OCI-LY7 (cell line): ENCODE measurements around the gene LTV1. TPM values are rescaled to one million over a fixed set of nuclear protein-coding genes. Genes with fewer than 3 reads are reported as not detected.

Experiments used
- BruUV-seq: library from RNA; stranded (reverse); fragments of 400-500 nt; replicated peaks from 2 replicates; lab custom pipeline; 2021; lab: Mats Ljungman, UMichigan
- CTCF ChIA-PET: fragments of 300-600 bp; sonication (Branson Sonifier 250); formaldehyde crosslinking; loops from one replicate; lab custom pipeline; 2022; ENCODE audit warnings: antibody characterized with exemption; ENCODE audit not compliant: unreplicated experiment; lab: Charles Lee
- POLR2A ChIA-PET: fragments of 300-600 bp; sonication (Branson Sonifier 250); formaldehyde crosslinking; loops from one replicate; lab custom pipeline; 2022; ENCODE audit warnings: antibody characterized with exemption; lab: Charles Lee
- DNase-seq: peaks from one replicate; pipeline ENCODE4 v3.0.0-alpha.2; 2015; ENCODE audit warnings: low spot score
- H2AFZ ChIP-seq: fragments of 200-600 bp; sonication (generic), shearing (Covaris generic); 2 replicates; pipeline ENCODE4 v1.6.1; 2014; ENCODE audit warnings: mild to moderate bottlenecking, antibody characterized with exemption, low read length, moderate library complexity
- H3K27ac ChIP-seq: fragments of 200-600 bp; sonication (generic); 2 replicates; pipeline ENCODE4 v1.5.1; 2014; ENCODE audit warnings: mixed run types, low read depth, mild to moderate bottlenecking, moderate library complexity, low read length, inconsistent platforms; ENCODE audit not compliant: poor library complexity, severe bottlenecking
- H3K36me3 ChIP-seq: fragments of 200-600 bp; sonication (generic); 2 replicates; pipeline ENCODE4 v1.6.1; 2014; ENCODE audit warnings: mild to moderate bottlenecking, antibody characterized with exemption, low read length, moderate library complexity, mixed read lengths; ENCODE audit not compliant: insufficient read depth
- H3K4me1 ChIP-seq: fragments of 200-600 bp; sonication (generic); 2 replicates; pipeline ENCODE4 v1.5.1; 2014; ENCODE audit warnings: mild to moderate bottlenecking, low read length; ENCODE audit not compliant: insufficient read depth, poor library complexity, severe bottlenecking
- H3K4me2 ChIP-seq: fragments of 200-600 bp; sonication (generic); 2 replicates; pipeline ENCODE4 v1.6.1; 2014; ENCODE audit warnings: mild to moderate bottlenecking, low read length
- H3K4me3 ChIP-seq: fragments of 200-600 bp; sonication (generic); 2 replicates; pipeline ENCODE4 v1.5.1; 2014; ENCODE audit warnings: mild to moderate bottlenecking, low read depth, low read length; ENCODE audit not compliant: poor library complexity, severe bottlenecking
- H3K79me2 ChIP-seq: fragments of 200-600 bp; sonication (generic); 2 replicates; pipeline ENCODE4 v1.6.1; 2016; ENCODE audit warnings: low read depth, mild to moderate bottlenecking, low read length, moderate library complexity, mixed read lengths; ENCODE audit not compliant: insufficient read depth
- H3K9me2 ChIP-seq: fragments of 200-600 bp; sonication (generic); 2 replicates; pipeline ENCODE4 v1.6.1; 2016; ENCODE audit warnings: mild to moderate bottlenecking, low read length, mixed read lengths; ENCODE audit not compliant: insufficient read depth
- H3K9me3 ChIP-seq: fragments of 200-600 bp; sonication (generic); 2 replicates; pipeline ENCODE4 v1.6.1; 2014; ENCODE audit warnings: mild to moderate bottlenecking, mixed run types, low read length, mixed read lengths
- H4K20me1 ChIP-seq: fragments of 200-600 bp; sonication (generic); 2 replicates; pipeline ENCODE4 v1.6.1; 2014; ENCODE audit warnings: mild to moderate bottlenecking, antibody characterized with exemption, low read length, moderate library complexity, mixed read lengths; ENCODE audit not compliant: insufficient read depth
- EZH2phosphoT487 ChIP-seq: fragments of 200-600 bp; sonication (generic); IDR thresholded peaks from 2 replicates; pipeline ENCODE4 v1.6.1; 2018; ENCODE audit warnings: low read depth, borderline replicate concordance, mild to moderate bottlenecking, mixed run types, antibody characterized with exemption, low read length, moderate library complexity, mixed read lengths
- intact Hi-C: fragments of 100-400 bp; cut with micrococcal nuclease; formaldehyde crosslinking; loops from one replicate; pipeline ENCODE4 v1.10.0; 2022; ENCODE audit not compliant: unreplicated experiment
- total RNA-seq, 2 experiments: library from RNA; depleted of rRNA in 1 of 2; stranded (reverse); fragments of >200 nt in 1 of 2; shearing (Covaris generic) in 1 of 2; gene quantifications; 2 replicates each; pipeline ENCODE4 v1.2.3, GENCODE V29; 2014 to 2022
- TF ChIP-seq, protein P1 (sequence below): fragments of 200-600 bp; sonication (generic); conservative IDR thresholded peaks from 2 replicates; pipeline ENCODE4 v1.5.1; 2014; ENCODE audit warnings: mild to moderate bottlenecking, antibody characterized with exemption, low read length, moderate library complexity, mixed read lengths

Gene LTV1
- total RNA-seq, 2 experiments from 2014 or later = 25.6 to 37.3 TPM

DNA sequence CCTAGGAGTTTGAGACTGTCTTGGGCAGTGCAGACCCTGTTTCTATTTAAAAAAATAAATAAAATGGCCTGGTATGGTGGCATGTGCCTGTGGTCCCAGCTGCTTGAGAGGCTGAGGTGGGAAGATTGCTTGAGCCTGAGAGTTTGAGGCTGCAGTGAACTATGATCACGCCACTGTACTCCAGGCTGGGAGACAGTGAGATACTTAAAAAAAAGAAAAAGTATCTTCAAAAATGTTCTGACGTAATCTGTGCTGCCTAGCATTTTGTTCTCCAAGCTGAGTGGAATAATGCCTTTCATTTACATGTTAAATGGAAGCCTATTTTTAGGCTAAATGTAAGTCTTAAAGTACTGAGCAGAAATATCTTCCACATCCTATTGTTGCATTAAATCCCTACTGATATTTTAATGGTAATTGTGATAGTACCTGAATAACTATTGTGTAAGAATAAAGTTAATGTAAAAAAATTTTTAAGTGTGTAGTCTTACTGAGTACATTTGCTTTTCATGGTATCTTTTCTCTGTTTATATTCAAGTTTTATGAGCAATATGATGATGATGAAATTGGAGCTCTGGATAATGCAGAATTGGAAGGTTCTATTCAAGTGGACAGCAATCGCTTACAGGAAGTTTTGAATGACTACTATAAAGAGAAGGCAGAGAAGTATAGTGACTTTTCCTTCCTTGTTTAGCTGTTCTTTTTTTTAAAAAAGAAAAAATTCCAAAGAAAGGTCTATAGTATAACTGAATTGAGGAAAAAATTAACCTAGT is 16.9 kb downstream of the LTV1 start:
- Histone ChIP-seq H3K4me3 (no peak overlapping the region), H3K9me3 (no peaks in the 10 kb centered on the region), H3K79me2 (peaks cover 6% of the 10 kb centered on the region; the same call in 1 of the 2 replicates), H3K9me2 (no peaks in the 10 kb centered on the region), H4K20me1 (no peaks in the 10 kb centered on the region), H2AFZ (no peak overlapping the region), H3K27ac (no peak overlapping the region), H3K4me2 (no peak overlapping the region), H3K36me3 (peaks cover 100% of the 10 kb centered on the region), H3K4me1 (no peaks in the 10 kb centered on the region)
- BruUV-seq = no TSS peak
- CTCF ChIA-PET = no interaction called here
- TF ChIP-seq EZH2phosphoT487 = no peak
- TF ChIP-seq, protein P1, sequence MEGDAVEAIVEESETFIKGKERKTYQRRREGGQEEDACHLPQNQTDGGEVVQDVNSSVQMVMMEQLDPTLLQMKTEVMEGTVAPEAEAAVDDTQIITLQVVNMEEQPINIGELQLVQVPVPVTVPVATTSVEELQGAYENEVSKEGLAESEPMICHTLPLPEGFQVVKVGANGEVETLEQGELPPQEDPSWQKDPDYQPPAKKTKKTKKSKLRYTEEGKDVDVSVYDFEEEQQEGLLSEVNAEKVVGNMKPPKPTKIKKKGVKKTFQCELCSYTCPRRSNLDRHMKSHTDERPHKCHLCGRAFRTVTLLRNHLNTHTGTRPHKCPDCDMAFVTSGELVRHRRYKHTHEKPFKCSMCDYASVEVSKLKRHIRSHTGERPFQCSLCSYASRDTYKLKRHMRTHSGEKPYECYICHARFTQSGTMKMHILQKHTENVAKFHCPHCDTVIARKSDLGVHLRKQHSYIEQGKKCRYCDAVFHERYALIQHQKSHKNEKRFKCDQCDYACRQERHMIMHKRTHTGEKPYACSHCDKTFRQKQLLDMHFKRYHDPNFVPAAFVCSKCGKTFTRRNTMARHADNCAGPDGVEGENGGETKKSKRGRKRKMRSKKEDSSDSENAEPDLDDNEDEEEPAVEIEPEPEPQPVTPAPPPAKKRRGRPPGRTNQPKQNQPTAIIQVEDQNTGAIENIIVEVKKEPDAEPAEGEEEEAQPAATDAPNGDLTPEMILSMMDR = no peak
- intact Hi-C loops = no loop called here
- no peak for DNase-seq
- POLR2A ChIA-PET = interaction anchor here (0.5 to 0.6 kb wide), 2 partner anchors 159 to 457 kb away, joined by 3 to 5 read pairs; no protein-coding TSS in a partner anchor

DNA sequence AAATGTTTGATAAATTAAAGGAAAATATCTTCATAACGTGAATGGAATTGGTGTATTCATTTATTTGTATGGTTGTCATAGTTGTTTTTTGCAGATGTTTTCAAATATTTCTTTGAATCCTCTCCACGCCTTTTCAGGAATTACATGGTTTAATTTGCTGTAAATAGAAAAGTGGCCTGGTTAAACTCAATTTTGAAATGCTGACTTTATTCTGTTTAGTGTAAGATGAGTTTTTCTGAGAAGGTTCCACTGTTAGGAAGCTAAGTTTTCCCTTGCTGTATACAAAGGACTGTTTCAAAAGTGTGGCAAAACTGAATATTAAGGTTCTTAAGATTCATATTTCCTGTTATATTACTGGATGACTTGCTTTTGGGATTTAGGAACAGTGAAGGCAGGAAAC is 20.6 kb downstream of the LTV1 start:
- H3K79me2 ChIP-seq = no peaks in the 10 kb centered on the region
- H3K4me2 ChIP-seq = no peak overlapping the region
- no peaks in the 10 kb centered on the region for H4K20me1 ChIP-seq
- no peak overlapping the region for H3K27ac ChIP-seq
- H2AFZ ChIP-seq = no peak overlapping the region
- no peaks in the 10 kb centered on the region for H3K4me1 ChIP-seq
- BruUV-seq = no TSS peak
- H3K9me3 ChIP-seq = no peaks in the 10 kb centered on the region
- no peak overlapping the region for H3K4me3 ChIP-seq
- POLR2A ChIA-PET = interaction anchor here (1.2 to 2.5 kb wide), 2 partner anchors 12 to 20 kb away, joined by 4 to 10 read pairs; partner anchors contain the start of gene LTV1
- CTCF ChIA-PET = no interaction called here
- H3K36me3 ChIP-seq = peaks cover 78% of the 10 kb centered on the region
- H3K9me2 ChIP-seq = no peaks in the 10 kb centered on the region
- no peak for DNase-seq
- intact Hi-C loops = no loop called here
- TF ChIP-seq EZH2phosphoT487 = no peak
- TF ChIP-seq, protein P1 = no peak

GRCh38 chr6:143864234-143864633 is 21.1 kb downstream of the LTV1 start, which contains the start of gene ZC2HC1B:
Gene ZC2HC1B, plus strand, starts transcription at chr6:143864474. Its CDS starts 66 bp downstream, at chr6:143864540.
- DNase-seq = no peak
- Histone ChIP-seq H3K4me1 (no peaks in the 10 kb centered on the region), H3K79me2 (no peaks in the 10 kb centered on the region), H4K20me1 (no peaks in the 10 kb centered on the region), H3K9me2 (no peaks in the 10 kb centered on the region), H2AFZ (no peak within 1 kb of the TSS), H3K9me3 (no peaks in the 10 kb centered on the region), H3K36me3 (peaks cover 74% of the 10 kb centered on the region), H3K27ac (no peak within 1 kb of the TSS), H3K4me3 (no peak within 1 kb of the TSS), H3K4me2 (no peak within 1 kb of the TSS)
- ChIA-PET CTCF (no interaction called here), POLR2A (no interaction called here)
- TF ChIP-seq, protein P1 = no peak
- intact Hi-C loops = no loop called here
- no TSS peak for BruUV-seq
